Fibroblast of skin of right quadriceps (primary cell): Measurements from ENCODE around the gene RASSF5.
A peak's percentile ranks its signal among the peaks of the same experiment; 100 is the strongest.

Experiments used
- DNase-seq: peaks from one replicate; pipeline ENCODE4 v3.0.0-alpha.2; 2013

RASSF5 gene

GRCh38 chr1:206507284-206508129, at the start of gene RASSF5:
Gene RASSF5 (plus strand): TSS chr1:206507531. CDS start chr1:206507603, 72 bp downstream.
- peak; percentile 65 for DNase-seq

GRCh38 chr1:206459703-206460102, 47.6 kb upstream of the RASSF5 start:
- DNase-seq: no peak

- DNase-seq: no peak
These were observed 46.4 kb upstream of the RASSF5 start for GRCh38 chr1:206460836-206461426.

- peak; percentile 69 for DNase-seq
These were observed 45.5 kb upstream of the RASSF5 start for GRCh38 chr1:206461602-206462455.

- no peak for DNase-seq
These were observed 44.2 kb upstream of the RASSF5 start for GRCh38 chr1:206463137-206463536.

- no peak for DNase-seq
These were observed 43.4 kb upstream of the RASSF5 start for GRCh38 chr1:206463911-206464310.

- peak; percentile 78 for DNase-seq
These were observed 42.8 kb upstream of the RASSF5 start for GRCh38 chr1:206464456-206464964.

- DNase-seq: no peak
These were observed 41.4 kb upstream of the RASSF5 start for GRCh38 chr1:206465951-206466350.

GRCh38 chr1:206466840-206467649, 40.3 kb upstream of the RASSF5 start:
- DNase-seq: no peak

- peak; percentile 40 for DNase-seq
These were observed 39.4 kb upstream of the RASSF5 start for GRCh38 chr1:206467915-206468314.

GRCh38 chr1:206468571-206468970, 38.8 kb upstream of the RASSF5 start:
- no peak for DNase-seq

GRCh38 chr1:206469411-206469932, 37.9 kb upstream of the RASSF5 start:
- DNase-seq: no peak

GRCh38 chr1:206469933-206470691, 37.2 kb upstream of the RASSF5 start, which contains the start of gene IKBKE:
Gene IKBKE (plus strand): TSS chr1:206470476. CDS start chr1:206473228, 2,752 bp downstream.
- peak; percentile 74 for DNase-seq

- DNase-seq: peak; percentile 64
These were observed 36.5 kb upstream of the RASSF5 start for GRCh38 chr1:206470692-206471414.

- no peak for DNase-seq
These were observed 35.9 kb upstream of the RASSF5 start for GRCh38 chr1:206471415-206471801.

- no peak for DNase-seq
These were observed 35.3 kb upstream of the RASSF5 start for GRCh38 chr1:206472024-206472423.

GRCh38 chr1:206472454-206472853, 34.9 kb upstream of the RASSF5 start:
- DNase-seq: peak; percentile 77

- no peak for DNase-seq
These were observed 34.4 kb upstream of the RASSF5 start for GRCh38 chr1:206472886-206473285.

- no peak for DNase-seq
These were observed 31.3 kb upstream of the RASSF5 start for GRCh38 chr1:206476058-206476457.

- DNase-seq: no peak
These were observed 30.7 kb upstream of the RASSF5 start for GRCh38 chr1:206476591-206476990.
